RWPE1 (cell line): ENCODE results near the gene PRKAR2B.
A peak's percentile ranks its signal among the peaks of the same experiment; 100 is the strongest.

Source experiments
- CTCF ChIA-PET: fragments of 350-600 bp; sonication (Branson Sonifier 250); formaldehyde crosslinking; extraction: SDS; loops from one replicate; lab custom pipeline; 2021; lab: Yijun Ruan, JAX
- POLR2A ChIA-PET: fragments of 400-600 bp; formaldehyde crosslinking; extraction: SDS; loops from one replicate; lab custom pipeline; 2020; ENCODE audit warnings: antibody characterized with exemption; ENCODE audit not compliant: low non-redundant PET; lab: Yijun Ruan, JAX
- DNase-seq: peaks from one replicate; pipeline ENCODE4 v3.0.0; 2012; ENCODE audit warnings: low spot score
- H3K27ac ChIP-seq: fragments of 450-650 bp; 2 replicates; pipeline ENCODE4 v1.5.1; 2017
- CTCF ChIP-seq: fragments of 450-650 bp; conservative IDR thresholded peaks from 2 replicates; pipeline ENCODE4 v1.5.1; 2017; ENCODE audit warnings: low read depth, mild to moderate bottlenecking

Gene PRKAR2B

GRCh38 chr7:107075863-107076574 is 31.5 kb downstream of the PRKAR2B start:
- no peak for TF ChIP-seq CTCF
- POLR2A ChIA-PET, result no interaction called here
- no peak for DNase-seq
- CTCF ChIA-PET, result no interaction called here
- H3K27ac ChIP-seq, result no peak overlapping the region

- ChIA-PET CTCF (interaction anchor here (0.6 kb wide), 1 partner anchor 76 kb away, joined by 3 read pairs; no protein-coding TSS in a partner anchor), POLR2A (no interaction called here)
- H3K27ac ChIP-seq, result no peak overlapping the region
- TF ChIP-seq CTCF, result no peak
- no peak for DNase-seq
These were observed 32.5 kb downstream of the PRKAR2B start for GRCh38 chr7:107076781-107077698.

- DNase-seq, result no peak
- no peak for TF ChIP-seq CTCF
- POLR2A ChIA-PET, result no interaction called here
- CTCF ChIA-PET, result interaction anchor here (0.6 kb wide), 1 partner anchor 418 kb away, joined by 3 read pairs; no protein-coding TSS in a partner anchor
- H3K27ac ChIP-seq, result no peak overlapping the region
These were observed 33.4 kb downstream of the PRKAR2B start for GRCh38 chr7:107077699-107078516.

- DNase-seq, result peak; percentile 44
- POLR2A ChIA-PET, result interaction anchor here (0.6 kb wide), 1 partner anchor 25 kb away, joined by 3 read pairs; no protein-coding TSS in a partner anchor
- TF ChIP-seq CTCF, result no peak
- CTCF ChIA-PET, result interaction anchor here (0.6 kb wide), 1 partner anchor 418 kb away, joined by 3 read pairs; no protein-coding TSS in a partner anchor
- no peak overlapping the region for H3K27ac ChIP-seq
These were observed 34.0 kb downstream of the PRKAR2B start for GRCh38 chr7:107078517-107078966.

- no peak for DNase-seq
- H3K27ac ChIP-seq, result no peak overlapping the region
- CTCF ChIA-PET, result no interaction called here
- no peak for TF ChIP-seq CTCF
- POLR2A ChIA-PET, result interaction anchor here (0.6 kb wide), 1 partner anchor 26 kb away, joined by 3 read pairs; no protein-coding TSS in a partner anchor
These were observed 34.9 kb downstream of the PRKAR2B start for GRCh38 chr7:107079212-107079940.
